HG03342 (cell line): ENCODE data around the gene DNAJC2.
"Not testable (repeated sequence)": the region's sequence is repeated elsewhere in the genome, so short reads cannot be mapped to it uniquely, and the experiment has no call there.

ENCODE experiments used
- ATAC-seq: cut with Tn5 transposase; IDR thresholded peaks from one replicate; pipeline ENCODE4 v1.9.1; 2021; ENCODE audit warnings: mild to moderate bottlenecking, moderate library complexity; ENCODE audit not compliant: unreplicated experiment

DNAJC2 gene

DNA sequence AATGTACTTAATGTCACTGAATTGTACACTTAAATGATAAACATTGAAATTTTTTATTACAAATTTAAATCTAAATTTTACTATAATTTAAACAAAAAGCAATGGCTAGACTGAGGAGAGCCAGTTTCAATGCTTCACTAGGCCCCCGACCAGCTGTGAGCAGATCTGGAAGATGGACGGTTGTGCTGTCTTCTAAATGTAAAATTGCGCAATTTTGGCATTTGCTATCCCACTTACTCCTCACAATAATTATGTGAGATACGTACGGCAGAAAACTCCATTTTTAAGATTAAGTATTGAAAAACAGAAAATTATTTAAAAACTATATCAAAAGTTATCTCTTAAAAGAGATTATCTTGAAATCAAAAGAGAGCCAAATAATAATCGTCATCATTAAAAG lies 71.2 kb downstream of the DNAJC2 start:
- not testable (repeated sequence) for ATAC-seq

- ATAC-seq, result not testable (repeated sequence)
Measured at GRCh38 chr7:103266229-103266628, 78.3 kb downstream of the DNAJC2 start.

- not testable (repeated sequence) for ATAC-seq
Measured at GRCh38 chr7:103264054-103264453, 80.5 kb downstream of the DNAJC2 start.
